CD8-positive, alpha-beta memory T cell (primary cell): ENCODE measurements around the gene UFD1. TPM values are rescaled to one million over a fixed set of nuclear protein-coding genes. Genes with fewer than 3 reads are reported as not detected.

ENCODE experiments used
- CTCF ChIA-PET: fragments of 350-600 bp; sonication (Branson Sonifier 250); formaldehyde crosslinking; loops from one replicate; lab custom pipeline; 2021; ENCODE audit warnings: antibody characterized with exemption; lab: Charles Lee
- POLR2A ChIA-PET: fragments of 350-600 bp; sonication (Branson Sonifier 250); formaldehyde crosslinking; loops from one replicate; lab custom pipeline; 2021; ENCODE audit warnings: antibody characterized with exemption; lab: Charles Lee
- DNase-seq, 5 donors: peaks; one replicate each; pipeline versions ENCODE4 v3.0.0 to v3.0.0-alpha.2; 2020 to 2022; ENCODE audit warnings: mixed read lengths in 1 of 5
- H3K27ac ChIP-seq: one replicate; pipeline ENCODE4 v1.7.0; 2013; ENCODE audit warnings: low read depth, mild to moderate bottlenecking, low read length, moderate library complexity
- H3K27me3 ChIP-seq: 2 replicates; pipeline ENCODE4 v1.7.0; 2013; ENCODE audit warnings: low read length, mild to moderate bottlenecking; ENCODE audit not compliant: insufficient read depth, poor library complexity, severe bottlenecking
- H3K36me3 ChIP-seq: 2 replicates; pipeline ENCODE4 v1.7.0; 2013; ENCODE audit warnings: mild to moderate bottlenecking, low read length, moderate library complexity; ENCODE audit not compliant: insufficient read depth
- H3K4me1 ChIP-seq: 2 replicates; pipeline ENCODE4 v1.7.0; 2013; ENCODE audit warnings: mild to moderate bottlenecking, low read length, moderate library complexity; ENCODE audit not compliant: insufficient read depth
- H3K4me3 ChIP-seq: 2 replicates; pipeline ENCODE4 v1.7.0; 2013; ENCODE audit warnings: mild to moderate bottlenecking, low read length
- H3K9me3 ChIP-seq: 2 replicates; pipeline ENCODE4 v1.7.0; 2013; ENCODE audit warnings: mild to moderate bottlenecking, low read length
- H3K27ac Mint-ChIP-seq, 8 donors: one replicate each; pipeline ENCODE4 v1.8.0; 2020 to 2021; ENCODE audit warnings: mixed read lengths in 8 of 8, mild to moderate bottlenecking in 6 of 8, inconsistent platforms in 3 of 8, moderate library complexity in 3 of 8
- H3K27me3 Mint-ChIP-seq, 2 donors: one replicate each; pipeline ENCODE4 v1.8.0; 2020 to 2021; ENCODE audit warnings: mixed read lengths in 2 of 2, mild to moderate bottlenecking in 1 of 2, moderate library complexity in 1 of 2
- H3K36me3 Mint-ChIP-seq, 3 donors: one replicate each; pipeline ENCODE4 v1.8.0; 2020 to 2021; ENCODE audit warnings: mixed read lengths in 3 of 3, inconsistent platforms in 1 of 3, mild to moderate bottlenecking in 1 of 3
- H3K4me1 Mint-ChIP-seq, 3 donors: one replicate each; pipeline ENCODE4 v1.8.0; 2020 to 2021; ENCODE audit warnings: mixed read lengths in 3 of 3, inconsistent platforms in 1 of 3, mild to moderate bottlenecking in 1 of 3
- H3K4me3 Mint-ChIP-seq, 7 donors: one replicate each; pipeline ENCODE4 v1.8.0; 2020 to 2021; ENCODE audit warnings: mixed read lengths in 7 of 7, mild to moderate bottlenecking in 6 of 7, moderate library complexity in 4 of 7, inconsistent platforms in 2 of 7
- H3K9me3 Mint-ChIP-seq, 5 donors: one replicate each; pipeline ENCODE4 v1.8.0; 2020 to 2022; ENCODE audit warnings: mixed read lengths in 5 of 5, mild to moderate bottlenecking in 3 of 5, moderate library complexity in 2 of 5, inconsistent platforms in 1 of 5
- polyA plus RNA-seq: library from polyadenylated mRNA; unstranded; fragments of 300-500 nt; fragmentation: Illumina TruSeq; gene quantifications from one replicate; pipeline ENCODE4 v1.2.3, GENCODE V29; 2021
- total RNA-seq, 2 experiments: library from RNA; stranded (reverse); gene quantifications; one replicate each; pipeline ENCODE4 v1.2.3, GENCODE V29; 2021

Gene UFD1
- total and polyA plus RNA-seq, 3 experiments from 2014 or later: 82.7 to 88.8 (median 87.3) TPM

- H3K4me3 ChIP-seq: peak within 1 kb of the TSS; percentile 32
- H3K27ac Mint-ChIP-seq: no peak within 1 kb of the TSS
- no peaks in the 10 kb centered on the region for H3K4me1 ChIP-seq
- POLR2A ChIA-PET: no interaction called here
- no peaks in the 10 kb centered on the region for H3K9me3 ChIP-seq
- no peak within 1 kb of the TSS for H3K27ac ChIP-seq
- CTCF ChIA-PET: no interaction called here
- H3K27me3 Mint-ChIP-seq: peaks cover 16 to 32% of the 10 kb centered on the region in 2 donors
- H3K36me3 Mint-ChIP-seq: no peaks in the 10 kb centered on the region
- peaks cover 7% of the 10 kb centered on the region for H3K27me3 ChIP-seq
- H3K9me3 Mint-ChIP-seq: no peaks in the 10 kb centered on the region
- peaks cover 0 to 7% (median 2%) of the 10 kb centered on the region in 3 donors for H3K4me1 Mint-ChIP-seq
- no peaks in the 10 kb centered on the region for H3K36me3 ChIP-seq
- H3K4me3 Mint-ChIP-seq: peak within 1 kb of the TSS in 2 of 7 donors; percentile 13 to 47
- no peak for DNase-seq
Observed at GRCh38 chr22:19524170-19525115, 45.5 kb upstream of the UFD1 start, which contains the start of gene CLDN5. Gene CLDN5 (minus strand): TSS chr22:19524410. CDS start chr22:19524255, 155 bp downstream.

DNA sequence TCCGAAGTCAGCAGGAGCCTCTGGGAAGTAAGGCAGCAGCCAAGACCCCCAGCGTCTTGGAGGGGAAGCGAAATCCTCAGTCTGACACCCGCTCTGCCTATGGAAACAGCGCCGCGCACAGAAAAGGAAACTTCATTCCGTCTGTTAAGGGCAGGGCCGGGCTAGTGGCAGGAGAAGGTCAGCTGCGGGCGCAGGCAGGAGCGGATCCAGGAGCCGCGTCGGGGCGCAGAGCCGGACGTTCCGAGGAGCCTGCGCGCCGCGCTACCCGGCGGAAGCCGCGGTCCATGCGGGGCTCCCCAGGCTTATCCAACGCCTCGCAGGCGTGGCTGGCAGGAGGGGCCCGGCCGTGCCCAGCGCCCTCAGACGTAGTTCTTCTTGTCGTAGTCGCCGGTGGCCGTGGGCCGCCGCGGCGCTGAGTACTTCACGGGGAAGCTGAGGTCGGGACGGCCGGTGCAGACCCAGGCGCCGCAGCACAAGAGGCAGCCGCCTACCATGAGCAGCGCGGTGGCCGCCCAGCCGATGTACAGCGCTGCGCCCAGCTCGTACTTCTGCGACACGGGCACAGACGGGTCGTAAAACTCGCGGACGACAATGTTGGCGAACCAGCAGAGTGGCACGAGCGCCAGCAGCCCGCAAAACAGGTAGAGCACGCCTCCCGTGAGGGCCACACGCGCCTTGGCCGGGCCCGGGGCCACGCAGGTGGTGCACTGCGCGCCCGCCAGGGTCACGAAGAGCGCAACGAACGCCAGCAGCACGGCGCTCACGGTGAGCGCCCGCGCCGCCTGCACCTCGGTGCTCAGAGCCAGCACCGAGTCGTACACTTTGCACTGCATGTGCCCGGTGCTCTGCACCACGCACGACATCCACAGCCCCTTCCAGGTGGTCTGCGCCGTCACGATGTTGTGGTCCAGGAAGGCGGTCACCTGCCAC lies 44.5 kb upstream of the UFD1 start:
- H3K4me3 ChIP-seq: peak overlapping the region; percentile 32
- H3K9me3 ChIP-seq: no peaks in the 10 kb centered on the region
- POLR2A ChIA-PET: no interaction called here
- peaks cover 7% of the 10 kb centered on the region for H3K27me3 ChIP-seq
- Mint-ChIP-seq H3K27me3 (peaks cover 12 to 32% of the 10 kb centered on the region in 2 donors), H3K4me1 (peaks cover 0 to 7% (median 2%) of the 10 kb centered on the region in 3 donors), H3K27ac (no peak overlapping the region), H3K36me3 (no peaks in the 10 kb centered on the region), H3K9me3 (no peaks in the 10 kb centered on the region), H3K4me3 (peak overlapping the region in 2 of 7 donors; percentile 13 to 47)
- no peaks in the 10 kb centered on the region for H3K4me1 ChIP-seq
- no peak for DNase-seq
- CTCF ChIA-PET: no interaction called here
- H3K36me3 ChIP-seq: no peaks in the 10 kb centered on the region
- no peak overlapping the region for H3K27ac ChIP-seq

DNA sequence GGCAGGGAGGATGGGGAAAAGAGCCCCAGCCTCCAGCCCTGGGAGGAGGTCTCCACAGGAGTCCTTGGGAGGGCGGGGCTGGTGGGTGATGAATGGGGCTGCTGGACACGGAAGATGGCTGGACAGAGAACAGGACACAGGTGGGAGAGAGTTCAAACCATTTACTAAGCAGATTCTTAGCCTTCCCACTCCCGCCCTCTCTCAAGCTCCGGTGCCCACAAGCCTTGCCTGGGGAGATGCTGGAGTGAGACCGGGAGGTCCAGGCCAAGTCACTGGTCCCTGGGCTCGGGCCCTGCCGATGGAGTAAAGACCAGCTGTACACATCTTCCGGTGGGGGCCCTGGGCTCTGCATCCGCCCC lies 43.9 kb upstream of the UFD1 start:
- ChIA-PET POLR2A (no interaction called here), CTCF (no interaction called here)
- Mint-ChIP-seq H3K27ac (no peak overlapping the region), H3K9me3 (no peaks in the 10 kb centered on the region), H3K27me3 (peaks cover 9 to 32% of the 10 kb centered on the region in 2 donors), H3K36me3 (no peaks in the 10 kb centered on the region), H3K4me1 (peaks cover 0 to 7% (median 2%) of the 10 kb centered on the region in 3 donors), H3K4me3 (no peak overlapping the region)
- no peaks in the 10 kb centered on the region for H3K4me1 ChIP-seq
- no peaks in the 10 kb centered on the region for H3K9me3 ChIP-seq
- H3K4me3 ChIP-seq: no peak overlapping the region
- H3K36me3 ChIP-seq: no peaks in the 10 kb centered on the region
- peaks cover 7% of the 10 kb centered on the region for H3K27me3 ChIP-seq
- no peak for DNase-seq
- no peak overlapping the region for H3K27ac ChIP-seq

DNA sequence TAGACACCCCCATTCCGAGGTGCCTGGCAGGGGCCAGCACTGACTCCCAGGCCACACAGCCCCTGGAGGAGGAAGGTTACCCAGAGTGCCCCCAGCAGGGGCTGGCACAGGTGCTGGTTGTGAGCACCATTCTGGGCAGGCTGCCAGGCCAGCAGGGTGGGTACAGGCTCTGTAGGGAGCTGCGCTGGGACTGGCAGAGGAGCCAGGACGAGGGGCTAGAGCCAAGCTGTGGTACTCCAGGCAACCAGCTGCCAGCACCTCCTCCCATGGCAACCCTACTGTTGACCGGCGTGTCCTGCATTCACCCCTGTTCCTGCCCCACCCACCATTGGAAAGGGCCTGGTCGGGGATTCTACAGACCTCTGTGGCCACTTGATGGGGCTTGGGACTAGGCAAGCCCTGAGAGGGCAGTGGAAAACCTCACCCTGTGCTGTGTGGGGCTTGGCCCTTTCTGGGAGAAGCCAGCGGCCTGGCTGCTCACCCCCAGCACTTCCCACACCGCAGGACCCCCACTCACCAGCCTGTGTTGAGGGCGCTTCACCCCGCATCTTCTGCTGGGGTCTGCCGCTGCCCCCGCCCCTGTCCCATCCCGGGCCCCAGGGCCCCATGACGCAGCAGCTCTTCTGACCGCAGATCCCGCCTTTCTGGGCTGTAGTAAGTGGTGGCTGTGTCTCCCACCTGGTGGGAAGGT lies 43.3 kb upstream of the UFD1 start:
- Mint-ChIP-seq H3K4me3 (peak overlapping the region in 1 of 7 donors; percentile 65), H3K4me1 (peaks cover 0 to 7% (median 2%) of the 10 kb centered on the region in 3 donors), H3K36me3 (no peaks in the 10 kb centered on the region), H3K27me3 (peaks cover 9 to 28% of the 10 kb centered on the region in 2 donors), H3K9me3 (no peaks in the 10 kb centered on the region), H3K27ac (no peak overlapping the region)
- no peaks in the 10 kb centered on the region for H3K9me3 ChIP-seq
- H3K27me3 ChIP-seq: peaks cover 7% of the 10 kb centered on the region
- no peaks in the 10 kb centered on the region for H3K36me3 ChIP-seq
- ChIA-PET POLR2A (no interaction called here), CTCF (no interaction called here)
- DNase-seq: no peak
- no peak overlapping the region for H3K27ac ChIP-seq
- no peak overlapping the region for H3K4me3 ChIP-seq
- H3K4me1 ChIP-seq: no peaks in the 10 kb centered on the region

GRCh38 chr22:19520566-19521305 lies 41.7 kb upstream of the UFD1 start:
- H3K27ac Mint-ChIP-seq: no peak overlapping the region
- Histone ChIP-seq H3K9me3 (no peaks in the 10 kb centered on the region), H3K4me1 (no peaks in the 10 kb centered on the region), H3K36me3 (no peaks in the 10 kb centered on the region), H3K27me3 (peaks cover 3% of the 10 kb centered on the region), H3K27ac (no peak overlapping the region), H3K4me3 (no peak overlapping the region)
- H3K36me3 Mint-ChIP-seq: no peaks in the 10 kb centered on the region
- peaks cover 2 to 14% of the 10 kb centered on the region in 2 donors for H3K27me3 Mint-ChIP-seq
- DNase-seq: no peak
- ChIA-PET POLR2A (no interaction called here), CTCF (no interaction called here)
- no peak overlapping the region for H3K4me3 Mint-ChIP-seq
- H3K4me1 Mint-ChIP-seq: peaks cover 0 to 7% (median 2%) of the 10 kb centered on the region in 3 donors
- H3K9me3 Mint-ChIP-seq: no peaks in the 10 kb centered on the region

DNA sequence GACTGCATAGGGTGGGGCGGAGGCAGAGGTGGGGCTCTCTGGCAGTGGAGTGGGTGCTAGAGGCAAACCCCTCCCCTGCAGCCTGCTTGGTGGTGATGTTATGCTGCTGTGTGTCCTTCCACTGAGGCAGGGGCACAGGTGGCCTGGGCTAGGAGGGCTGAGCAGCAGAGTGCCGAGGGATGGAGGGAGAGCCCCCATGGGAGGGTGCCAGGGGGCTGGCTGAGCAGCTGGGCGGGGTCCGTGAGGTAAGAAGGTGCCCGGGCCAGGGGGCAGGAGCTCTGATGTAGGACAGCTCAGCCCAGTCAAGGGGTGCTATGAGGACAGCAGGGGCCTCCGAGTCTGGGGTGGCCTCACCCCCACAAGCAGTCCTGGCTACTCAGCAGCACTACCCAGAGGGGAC lies 41.0 kb upstream of the UFD1 start:
- ChIA-PET CTCF (no interaction called here), POLR2A (no interaction called here)
- Histone ChIP-seq H3K27ac (no peak overlapping the region), H3K36me3 (no peaks in the 10 kb centered on the region), H3K9me3 (no peaks in the 10 kb centered on the region), H3K27me3 (no peaks in the 10 kb centered on the region), H3K4me1 (no peaks in the 10 kb centered on the region), H3K4me3 (no peak overlapping the region)
- H3K27ac Mint-ChIP-seq: no peak overlapping the region
- no peak for DNase-seq
- no peaks in the 10 kb centered on the region for H3K9me3 Mint-ChIP-seq
- no peaks in the 10 kb centered on the region for H3K36me3 Mint-ChIP-seq
- peaks cover 2 to 12% of the 10 kb centered on the region in 2 donors for H3K27me3 Mint-ChIP-seq
- H3K4me3 Mint-ChIP-seq: peak overlapping the region in 1 of 7 donors; percentile 61
- peaks cover 0 to 7% (median 2%) of the 10 kb centered on the region in 3 donors for H3K4me1 Mint-ChIP-seq
